Caco-2 (cell line): ENCODE results near the gene LAMB4. TPM values are rescaled to one million over a fixed set of nuclear protein-coding genes. Genes with fewer than 3 reads are reported as not detected.

Experiments
- BruUV-seq: library from RNA; stranded (reverse); fragments of 400-500 nt; replicated peaks from 2 replicates; lab custom pipeline; 2021; lab: Mats Ljungman, UMichigan
- CTCF ChIA-PET: fragments of 300-600 bp; sonication (Branson Sonifier 250); formaldehyde crosslinking; loops from one replicate; lab custom pipeline; 2022; ENCODE audit warnings: antibody characterized with exemption; lab: Charles Lee
- POLR2A ChIA-PET: fragments of 300-600 bp; sonication (Branson Sonifier 250); formaldehyde crosslinking; loops from one replicate; lab custom pipeline; 2022; ENCODE audit warnings: antibody characterized with exemption; lab: Charles Lee
- DNase-seq, 2 experiments: peaks; one replicate each; pipeline versions ENCODE4 v3.0.0 to v3.0.0-alpha.2; 2020 to 2022
- H3K27me3 ChIP-seq: replicated peaks from 2 replicates; pipeline ENCODE4 v1.6.0; 2011; ENCODE audit warnings: low read length; ENCODE audit not compliant: control insufficient read depth, insufficient read depth
- H3K36me3 ChIP-seq: 2 replicates; pipeline ENCODE4 v1.5.1; 2011; ENCODE audit warnings: low read length; ENCODE audit not compliant: control insufficient read depth, insufficient read depth
- H3K4me1 ChIP-seq: fragments of 250-450 bp; sonication (Bioruptor Pico); 2 replicates; pipeline ENCODE4 v1.5.1; 2020; ENCODE audit warnings: mild to moderate bottlenecking
- H3K4me3 ChIP-seq: 2 replicates; pipeline ENCODE4 v1.5.1; 2011; ENCODE audit warnings: low read depth, mild to moderate bottlenecking, control low read depth, low read length
- H3K9me3 ChIP-seq: fragments of 250-450 bp; sonication (Bioruptor Pico); 2 replicates; pipeline ENCODE4 v1.5.1; 2020; ENCODE audit warnings: mild to moderate bottlenecking, moderate library complexity
- H3K27ac Mint-ChIP-seq: one replicate; pipeline ENCODE4 v1.8.0; 2022; ENCODE audit warnings: mixed read lengths; ENCODE audit not compliant: unreplicated experiment
- H3K27me3 Mint-ChIP-seq: one replicate; pipeline ENCODE4 v1.8.0; 2022; ENCODE audit warnings: mixed read lengths; ENCODE audit not compliant: insufficient read depth, unreplicated experiment
- H3K36me3 Mint-ChIP-seq: one replicate; pipeline ENCODE4 v1.8.0; 2022; ENCODE audit warnings: mild to moderate bottlenecking, mixed read lengths; ENCODE audit not compliant: insufficient read depth, unreplicated experiment
- H3K4me1 Mint-ChIP-seq: one replicate; pipeline ENCODE4 v1.8.0; 2022; ENCODE audit warnings: low read depth, mixed read lengths; ENCODE audit not compliant: unreplicated experiment
- H3K4me3 Mint-ChIP-seq: one replicate; pipeline ENCODE4 v1.8.0; 2022; ENCODE audit warnings: mild to moderate bottlenecking, moderate library complexity, mixed read lengths; ENCODE audit not compliant: unreplicated experiment
- H3K9me3 Mint-ChIP-seq: one replicate; pipeline ENCODE4 v1.8.0; 2022; ENCODE audit warnings: mixed read lengths; ENCODE audit not compliant: unreplicated experiment
- intact Hi-C: fragments of 100-400 bp; cut with micrococcal nuclease; formaldehyde crosslinking; loops from one replicate; pipeline ENCODE4 v1.10.0; 2022; ENCODE audit not compliant: unreplicated experiment
- total RNA-seq: library from RNA; stranded (reverse); gene quantifications from 2 replicates; pipeline ENCODE4 v1.2.3, GENCODE V29; 2022
- TF ChIP-seq, protein P1 (sequence below), 2 experiments: fragments of 200-600 bp in 1 of 2; IDR thresholded peaks; 1 replicate in 1 of 2; 2 replicates in 1 of 2; pipeline versions ENCODE4 v1.5.1 to v1.8.0; 2011 to 2022; ENCODE audit warnings: antibody characterized with exemption in 1 of 2, control low read depth in 1 of 2, inconsistent platforms in 1 of 2, low read depth in 1 of 2, low read length in 1 of 2, mild to moderate bottlenecking in 1 of 2, moderate library complexity in 1 of 2; ENCODE audit not compliant: insufficient read depth in 1 of 2, severe bottlenecking in 1 of 2, unreplicated experiment in 1 of 2

LAMB4 gene
- total RNA-seq, 1 experiment from 2014 or later: 0.52 TPM

- H3K4me3 Mint-ChIP-seq: no peak overlapping the region
- ChIA-PET POLR2A (no interaction called here), CTCF (no interaction called here)
- intact Hi-C loops: no loop called here
- no peaks in the 10 kb centered on the region for H3K27me3 ChIP-seq
- no peak overlapping the region for H3K4me3 ChIP-seq
- no peak overlapping the region for H3K27ac Mint-ChIP-seq
- H3K36me3 ChIP-seq: no peaks in the 10 kb centered on the region
- TF ChIP-seq, protein P1, sequence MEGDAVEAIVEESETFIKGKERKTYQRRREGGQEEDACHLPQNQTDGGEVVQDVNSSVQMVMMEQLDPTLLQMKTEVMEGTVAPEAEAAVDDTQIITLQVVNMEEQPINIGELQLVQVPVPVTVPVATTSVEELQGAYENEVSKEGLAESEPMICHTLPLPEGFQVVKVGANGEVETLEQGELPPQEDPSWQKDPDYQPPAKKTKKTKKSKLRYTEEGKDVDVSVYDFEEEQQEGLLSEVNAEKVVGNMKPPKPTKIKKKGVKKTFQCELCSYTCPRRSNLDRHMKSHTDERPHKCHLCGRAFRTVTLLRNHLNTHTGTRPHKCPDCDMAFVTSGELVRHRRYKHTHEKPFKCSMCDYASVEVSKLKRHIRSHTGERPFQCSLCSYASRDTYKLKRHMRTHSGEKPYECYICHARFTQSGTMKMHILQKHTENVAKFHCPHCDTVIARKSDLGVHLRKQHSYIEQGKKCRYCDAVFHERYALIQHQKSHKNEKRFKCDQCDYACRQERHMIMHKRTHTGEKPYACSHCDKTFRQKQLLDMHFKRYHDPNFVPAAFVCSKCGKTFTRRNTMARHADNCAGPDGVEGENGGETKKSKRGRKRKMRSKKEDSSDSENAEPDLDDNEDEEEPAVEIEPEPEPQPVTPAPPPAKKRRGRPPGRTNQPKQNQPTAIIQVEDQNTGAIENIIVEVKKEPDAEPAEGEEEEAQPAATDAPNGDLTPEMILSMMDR (IDR thresholded peaks at IDR 0.05; ENCODE audit: insufficient read depth in 1 of 2, low read depth in 1 of 2, low read length in 1 of 2, severe bottlenecking in 1 of 2, unreplicated experiment in 1 of 2): no peak
- peaks cover 13% of the 10 kb centered on the region for H3K36me3 Mint-ChIP-seq
- no peaks in the 10 kb centered on the region for H3K9me3 ChIP-seq
- no TSS peak for BruUV-seq
- peaks cover 9% of the 10 kb centered on the region for H3K4me1 Mint-ChIP-seq
- DNase-seq: no peak
- no peaks in the 10 kb centered on the region for H3K4me1 ChIP-seq
- H3K9me3 Mint-ChIP-seq: no peaks in the 10 kb centered on the region
- no peaks in the 10 kb centered on the region for H3K27me3 Mint-ChIP-seq
These were observed 40.1 kb upstream of the LAMB4 start for GRCh38 chr7:108170251-108170650.

GRCh38 chr7:108167460-108167859 is 37.3 kb upstream of the LAMB4 start:
- CTCF ChIA-PET: no interaction called here
- Histone ChIP-seq H3K9me3 (no peaks in the 10 kb centered on the region), H3K4me3 (no peak overlapping the region), H3K4me1 (no peaks in the 10 kb centered on the region), H3K27me3 (no peaks in the 10 kb centered on the region), H3K36me3 (no peaks in the 10 kb centered on the region)
- DNase-seq: no peak
- H3K27ac Mint-ChIP-seq: no peak overlapping the region
- intact Hi-C loops: no loop called here
- H3K4me3 Mint-ChIP-seq: no peak overlapping the region
- TF ChIP-seq, protein P1 (IDR thresholded peaks at IDR 0.05; ENCODE audit: insufficient read depth in 1 of 2, low read depth in 1 of 2, low read length in 1 of 2, severe bottlenecking in 1 of 2, unreplicated experiment in 1 of 2): no peak
- H3K36me3 Mint-ChIP-seq: peaks cover 13% of the 10 kb centered on the region
- H3K4me1 Mint-ChIP-seq: peaks cover 15% of the 10 kb centered on the region
- POLR2A ChIA-PET: no interaction called here
- no TSS peak for BruUV-seq
- H3K27me3 Mint-ChIP-seq: no peaks in the 10 kb centered on the region
- peaks cover 9% of the 10 kb centered on the region for H3K9me3 Mint-ChIP-seq

GRCh38 chr7:108166687-108167086 is 36.5 kb upstream of the LAMB4 start:
- peaks cover 15% of the 10 kb centered on the region for H3K4me1 Mint-ChIP-seq
- no peaks in the 10 kb centered on the region for H3K4me1 ChIP-seq
- DNase-seq: no peak
- no peaks in the 10 kb centered on the region; the same call in 1 of the 2 replicates for H3K36me3 ChIP-seq
- ChIA-PET POLR2A (no interaction called here), CTCF (no interaction called here)
- H3K4me3 Mint-ChIP-seq: no peak overlapping the region
- no peaks in the 10 kb centered on the region for H3K27me3 ChIP-seq
- no peak overlapping the region for H3K4me3 ChIP-seq
- TF ChIP-seq, protein P1 (IDR thresholded peaks at IDR 0.05; ENCODE audit: insufficient read depth in 1 of 2, low read depth in 1 of 2, low read length in 1 of 2, severe bottlenecking in 1 of 2, unreplicated experiment in 1 of 2): no peak
- H3K9me3 Mint-ChIP-seq: peaks cover 9% of the 10 kb centered on the region
- no peaks in the 10 kb centered on the region for H3K9me3 ChIP-seq
- H3K27ac Mint-ChIP-seq: no peak overlapping the region
- BruUV-seq: no TSS peak
- H3K36me3 Mint-ChIP-seq: peaks cover 13% of the 10 kb centered on the region
- H3K27me3 Mint-ChIP-seq: no peaks in the 10 kb centered on the region
- intact Hi-C loops: no loop called here
